Peyer's patch (tissue), 4 donors: ENCODE results near the gene RNF187.

Experiments used
- POLR2A ChIP-seq, 2 donors: fragments of 450-650 bp; IDR thresholded peaks; one replicate each; pipeline ENCODE4 v1.5.1; 2017; ENCODE audit warnings: antibody characterized with exemption in 2 of 2, mild to moderate bottlenecking in 2 of 2, moderate library complexity in 2 of 2
- TF ChIP-seq, protein P1 (sequence below), 6 experiments: fragments of 450-650 bp in 4 of 6; fragments of 200-600 bp in 2 of 6; sonication (generic) in 1 of 6; IDR thresholded peaks; one replicate each; pipeline ENCODE4 v1.5.1; 2017 to 2019; ENCODE audit warnings: antibody characterized with exemption in 6 of 6, mild to moderate bottlenecking in 3 of 6, moderate library complexity in 1 of 6

DNA sequence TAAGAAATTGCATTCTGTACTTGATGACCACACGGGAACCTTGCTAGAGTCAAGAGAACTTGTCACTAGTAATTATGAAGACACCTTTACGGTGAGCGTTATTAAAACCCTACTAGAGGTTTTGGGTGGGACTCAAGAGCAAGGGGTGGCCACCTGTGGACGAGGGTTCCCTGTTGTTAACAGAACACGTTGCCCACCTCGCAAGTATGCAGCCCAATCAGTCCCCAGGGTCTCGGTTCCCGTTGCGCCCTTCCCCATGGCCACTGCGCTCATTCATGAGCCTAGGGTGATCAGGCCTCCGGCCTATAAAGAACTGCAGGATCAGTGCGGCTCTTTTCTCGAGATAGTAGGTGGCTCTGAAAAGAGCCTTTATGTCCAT is 30.2 kb upstream of the RNF187 start:
- TF ChIP-seq, protein P1, sequence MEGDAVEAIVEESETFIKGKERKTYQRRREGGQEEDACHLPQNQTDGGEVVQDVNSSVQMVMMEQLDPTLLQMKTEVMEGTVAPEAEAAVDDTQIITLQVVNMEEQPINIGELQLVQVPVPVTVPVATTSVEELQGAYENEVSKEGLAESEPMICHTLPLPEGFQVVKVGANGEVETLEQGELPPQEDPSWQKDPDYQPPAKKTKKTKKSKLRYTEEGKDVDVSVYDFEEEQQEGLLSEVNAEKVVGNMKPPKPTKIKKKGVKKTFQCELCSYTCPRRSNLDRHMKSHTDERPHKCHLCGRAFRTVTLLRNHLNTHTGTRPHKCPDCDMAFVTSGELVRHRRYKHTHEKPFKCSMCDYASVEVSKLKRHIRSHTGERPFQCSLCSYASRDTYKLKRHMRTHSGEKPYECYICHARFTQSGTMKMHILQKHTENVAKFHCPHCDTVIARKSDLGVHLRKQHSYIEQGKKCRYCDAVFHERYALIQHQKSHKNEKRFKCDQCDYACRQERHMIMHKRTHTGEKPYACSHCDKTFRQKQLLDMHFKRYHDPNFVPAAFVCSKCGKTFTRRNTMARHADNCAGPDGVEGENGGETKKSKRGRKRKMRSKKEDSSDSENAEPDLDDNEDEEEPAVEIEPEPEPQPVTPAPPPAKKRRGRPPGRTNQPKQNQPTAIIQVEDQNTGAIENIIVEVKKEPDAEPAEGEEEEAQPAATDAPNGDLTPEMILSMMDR (IDR thresholded peaks at IDR 0.05), result no peak
- TF ChIP-seq POLR2A (IDR thresholded peaks at IDR 0.05), result no peak
